WTC11 (cell line): ENCODE results near the gene ELK1. TPM values are rescaled to one million over a fixed set of nuclear protein-coding genes. Genes with fewer than 3 reads are reported as not detected.

Experiments
- ATAC-seq: fragments of 200-7000 bp; cut with Tn5 transposase; 2 replicates; pipeline ENCODE4 v1.10.0; 2021; ENCODE audit warnings: mild to moderate bottlenecking, moderate library complexity
- CTCF ChIA-PET: fragments of 300-600 bp; sonication (Branson Sonifier 250); formaldehyde crosslinking; loops from one replicate; lab custom pipeline; 2021; ENCODE audit warnings: antibody characterized with exemption; lab: Charles Lee
- POLR2A ChIA-PET: fragments of 350-600 bp; sonication (Branson Sonifier 250); formaldehyde crosslinking; loops from one replicate; lab custom pipeline; 2021; ENCODE audit warnings: antibody characterized with exemption; lab: Charles Lee
- DNase-seq: peaks from one replicate; pipeline ENCODE4 v3.0.0; 2021; ENCODE audit warnings: low spot score
- H3K27ac Mint-ChIP-seq: 2 replicates; pipeline ENCODE4 v1.8.0; 2021; ENCODE audit warnings: mixed read lengths
- H3K27me3 Mint-ChIP-seq: 2 replicates; pipeline ENCODE4 v1.8.0; 2021; ENCODE audit warnings: low read depth, mild to moderate bottlenecking, moderate library complexity, mixed read lengths
- H3K36me3 Mint-ChIP-seq: 2 replicates; pipeline ENCODE4 v1.8.0; 2021; ENCODE audit warnings: mixed read lengths
- H3K4me1 Mint-ChIP-seq: 2 replicates; pipeline ENCODE4 v1.8.0; 2022; ENCODE audit warnings: mixed read lengths
- H3K4me3 Mint-ChIP-seq: 2 replicates; pipeline ENCODE4 v1.8.0; 2021; ENCODE audit warnings: mild to moderate bottlenecking, moderate library complexity, mixed read lengths
- H3K9me3 Mint-ChIP-seq: 2 replicates; pipeline ENCODE4 v1.8.0; 2021; ENCODE audit warnings: mixed read lengths
- CBFB ChIP-seq: sonication (generic); formaldehyde crosslinking; IDR thresholded peaks from 2 replicates; pipeline ENCODE4 v1.8.1; 2022; ENCODE audit warnings: mild to moderate bottlenecking, low read depth, missing genetic modification reagents
- CREB1 ChIP-seq: sonication (generic); formaldehyde crosslinking; IDR thresholded peaks from 2 replicates; pipeline ENCODE4 v1.8.0; 2023; ENCODE audit warnings: mild to moderate bottlenecking, missing genetic modification reagents
- CREM ChIP-seq: sonication (generic); formaldehyde crosslinking; IDR thresholded peaks from 2 replicates; pipeline ENCODE4 v1.8.1; 2022; ENCODE audit warnings: mild to moderate bottlenecking, missing genetic modification reagents, moderate library complexity
- GRHL2 ChIP-seq: fragments of 250-450 bp; sonication (Bioruptor Pico); IDR thresholded peaks from 2 replicates; pipeline ENCODE4 v1.8.0; 2022; ENCODE audit warnings: mild to moderate bottlenecking, moderate library complexity; ENCODE audit not compliant: insufficient replicate concordance, severe bottlenecking
- MXD4 ChIP-seq: fragments of 250-450 bp; sonication (Bioruptor Pico); IDR thresholded peaks from 2 replicates; pipeline ENCODE4 v1.8.0; 2021; ENCODE audit warnings: mild to moderate bottlenecking, moderate library complexity, borderline replicate concordance
- MYBL2 ChIP-seq: sonication (generic); formaldehyde crosslinking; IDR thresholded peaks from 2 replicates; pipeline ENCODE4 v1.8.1; 2023; ENCODE audit warnings: mild to moderate bottlenecking, moderate library complexity, missing genetic modification reagents
- NFATC4 ChIP-seq: fragments of 250-450 bp; sonication (Bioruptor Pico); IDR thresholded peaks from 2 replicates; pipeline ENCODE4 v1.9.0; 2021; ENCODE audit warnings: mild to moderate bottlenecking
- RELA ChIP-seq: sonication (generic); formaldehyde crosslinking; IDR thresholded peaks from 2 replicates; pipeline ENCODE4 v1.8.1; 2022; ENCODE audit warnings: missing genetic modification reagents, mild to moderate bottlenecking, borderline replicate concordance
- TP53 ChIP-seq: sonication (generic); formaldehyde crosslinking; IDR thresholded peaks from 2 replicates; pipeline ENCODE4 v1.8.1; 2023; ENCODE audit warnings: mild to moderate bottlenecking, missing genetic modification reagents
- ZNF121 ChIP-seq: sonication (generic); formaldehyde crosslinking; IDR thresholded peaks from 2 replicates; pipeline ENCODE4 v1.8.0; 2023; ENCODE audit warnings: missing genetic modification reagents
- ZNF138 ChIP-seq: sonication (generic); formaldehyde crosslinking; conservative IDR thresholded peaks from 2 replicates; pipeline ENCODE4 v1.8.1; 2022; ENCODE audit warnings: mild to moderate bottlenecking, moderate library complexity, missing genetic modification reagents
- ZNF219 ChIP-seq: sonication (generic); formaldehyde crosslinking; IDR thresholded peaks from 2 replicates; pipeline ENCODE4 v1.8.0; 2023; ENCODE audit warnings: missing genetic modification reagents, mild to moderate bottlenecking, borderline replicate concordance
- total RNA-seq: library from RNA; stranded (reverse); gene quantifications from 3 replicates; pipeline ENCODE4 v1.2.3, GENCODE V29; 2021
- TF ChIP-seq, protein P1 (sequence below): sonication (generic); formaldehyde crosslinking; conservative IDR thresholded peaks from 2 replicates; pipeline ENCODE4 v1.8.1; 2022; ENCODE audit warnings: mild to moderate bottlenecking, missing genetic modification reagents
- TF ChIP-seq, protein P2 (sequence below): sonication (generic); formaldehyde crosslinking; IDR thresholded peaks from 2 replicates; pipeline ENCODE4 v1.8.0; 2022; ENCODE audit warnings: mild to moderate bottlenecking, missing genetic modification reagents
- TF ChIP-seq, protein P3 (sequence below): sonication (generic); formaldehyde crosslinking; IDR thresholded peaks from 2 replicates; pipeline ENCODE4 v1.8.0; 2023; ENCODE audit warnings: missing genetic modification reagents
- TF ChIP-seq, protein P4 (sequence below): fragments of 250-450 bp; sonication (Bioruptor Pico); IDR thresholded peaks from 2 replicates; pipeline ENCODE4 v1.9.0; 2021; ENCODE audit warnings: moderate library complexity, mild to moderate bottlenecking, inconsistent platforms, borderline replicate concordance
- TF ChIP-seq, protein P5 (sequence below): sonication (generic); formaldehyde crosslinking; IDR thresholded peaks from 2 replicates; pipeline ENCODE4 v1.8.1; 2022; ENCODE audit warnings: mild to moderate bottlenecking, missing genetic modification reagents, moderate library complexity, borderline replicate concordance
- TF ChIP-seq, protein P6 (sequence below): sonication (generic); formaldehyde crosslinking; conservative IDR thresholded peaks from 2 replicates; pipeline ENCODE4 v1.8.1; 2023; ENCODE audit warnings: mild to moderate bottlenecking, low read depth, missing genetic modification reagents, moderate library complexity

The ELK1 gene
- total RNA-seq, 1 experiment from 2014 or later: 35.8 TPM

DNA sequence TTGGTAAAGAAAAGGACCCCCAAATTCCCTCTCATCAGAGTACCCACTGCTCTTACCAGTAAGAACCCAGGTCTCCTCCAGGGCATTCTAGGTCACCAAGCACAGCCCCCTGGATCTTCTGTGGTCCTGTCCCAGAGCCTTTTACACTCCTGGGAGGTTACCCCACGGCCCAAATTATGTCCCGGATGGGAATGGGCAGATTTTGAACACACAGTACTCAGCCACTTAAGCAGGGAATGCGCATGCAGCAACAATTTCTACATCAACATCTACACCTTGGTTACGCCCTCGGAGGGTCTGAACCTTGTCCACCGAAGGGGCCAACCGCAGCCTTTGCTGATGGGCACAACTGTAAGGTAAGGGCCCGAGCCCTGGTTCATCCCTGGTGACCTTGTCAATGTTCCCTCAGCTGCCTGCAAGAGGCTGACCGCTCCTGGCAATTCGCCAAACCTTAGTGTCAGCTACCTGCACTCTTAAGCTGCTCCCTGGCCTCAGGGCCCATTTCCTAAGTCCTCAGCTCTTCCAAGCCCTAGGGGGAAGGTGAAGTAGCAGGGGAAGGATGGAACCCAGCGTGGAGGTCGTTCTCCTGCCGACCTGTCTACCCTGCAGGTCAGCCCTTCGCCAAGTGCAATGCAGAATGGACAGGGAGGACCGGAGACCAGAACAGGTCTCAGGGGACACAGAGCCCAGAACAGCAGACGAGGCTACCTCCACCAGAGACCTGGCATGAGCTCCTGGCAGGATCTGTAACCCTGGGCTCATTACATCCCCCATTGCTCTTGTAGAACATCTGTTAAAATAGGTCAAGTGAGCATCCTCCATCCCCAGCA, 62.2 kb downstream of the ELK1 start (continued):
- TF ChIP-seq, protein P1, sequence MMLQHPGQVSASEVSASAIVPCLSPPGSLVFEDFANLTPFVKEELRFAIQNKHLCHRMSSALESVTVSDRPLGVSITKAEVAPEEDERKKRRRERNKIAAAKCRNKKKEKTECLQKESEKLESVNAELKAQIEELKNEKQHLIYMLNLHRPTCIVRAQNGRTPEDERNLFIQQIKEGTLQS (CRISPR knock-in tag): no peak
- TF ChIP-seq, protein P2, sequence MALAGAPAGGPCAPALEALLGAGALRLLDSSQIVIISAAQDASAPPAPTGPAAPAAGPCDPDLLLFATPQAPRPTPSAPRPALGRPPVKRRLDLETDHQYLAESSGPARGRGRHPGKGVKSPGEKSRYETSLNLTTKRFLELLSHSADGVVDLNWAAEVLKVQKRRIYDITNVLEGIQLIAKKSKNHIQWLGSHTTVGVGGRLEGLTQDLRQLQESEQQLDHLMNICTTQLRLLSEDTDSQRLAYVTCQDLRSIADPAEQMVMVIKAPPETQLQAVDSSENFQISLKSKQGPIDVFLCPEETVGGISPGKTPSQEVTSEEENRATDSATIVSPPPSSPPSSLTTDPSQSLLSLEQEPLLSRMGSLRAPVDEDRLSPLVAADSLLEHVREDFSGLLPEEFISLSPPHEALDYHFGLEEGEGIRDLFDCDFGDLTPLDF (CRISPR knock-in tag): no peak
- no peak for TF ChIP-seq CBFB

DNA sequence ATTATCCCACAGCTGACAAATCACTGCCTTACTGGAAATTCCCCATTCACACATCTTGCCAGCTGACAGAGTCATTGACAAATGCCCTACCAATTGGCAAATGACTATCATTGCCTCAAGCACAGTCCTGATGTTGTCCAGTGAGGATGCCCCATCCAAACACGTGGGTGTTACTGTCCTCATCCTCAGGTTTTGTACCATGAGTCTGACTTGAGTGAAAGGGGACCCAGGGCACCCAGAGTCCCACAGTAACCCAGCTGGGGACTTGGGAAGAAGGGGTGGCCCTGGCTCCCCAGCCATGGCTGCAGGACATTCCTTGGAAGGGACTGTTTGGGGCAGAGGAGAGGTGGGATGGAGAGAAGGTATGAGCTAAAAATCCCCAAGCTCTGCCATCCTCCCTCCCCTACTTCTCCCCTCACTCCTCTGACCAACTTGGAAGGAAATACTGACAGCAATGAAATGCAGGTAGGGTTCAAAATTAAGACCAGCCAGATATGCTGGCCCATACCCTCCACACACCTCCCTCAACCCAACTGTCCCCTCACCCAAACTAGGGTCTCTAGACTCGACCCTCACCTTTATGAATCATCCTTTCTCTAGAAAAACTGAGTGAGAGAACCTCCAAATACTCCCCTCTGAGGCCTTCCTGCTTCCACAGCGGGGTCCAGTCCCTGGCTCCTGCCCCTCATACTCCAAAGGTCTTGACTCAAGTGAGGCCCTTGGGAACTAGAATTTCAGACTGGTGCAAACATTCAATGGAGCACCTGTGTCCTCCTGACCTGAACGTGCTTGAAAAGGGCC, 63.1 kb downstream of the ELK1 start:
- no peaks in the 10 kb centered on the region; the same call in 1 of the 2 replicates for H3K27me3 Mint-ChIP-seq
- no peak overlapping the region for H3K4me3 Mint-ChIP-seq
- POLR2A ChIA-PET: interaction anchor here (0.6 kb wide), 1 partner anchor 20 kb away, joined by 4 read pairs; no protein-coding TSS in a partner anchor
- DNase-seq (no peak), ATAC-seq (no peak)
- H3K27ac Mint-ChIP-seq: no peak overlapping the region
- no peak for TF ChIP-seq CREB1 (CRISPR knock-in tag)
- TF ChIP-seq TP53 (CRISPR knock-in tag): no peak
- no peak for TF ChIP-seq GRHL2 (CRISPR knock-in tag)
- TF ChIP-seq RELA: no peak
- no peak for TF ChIP-seq MXD4
- TF ChIP-seq, protein P3, sequence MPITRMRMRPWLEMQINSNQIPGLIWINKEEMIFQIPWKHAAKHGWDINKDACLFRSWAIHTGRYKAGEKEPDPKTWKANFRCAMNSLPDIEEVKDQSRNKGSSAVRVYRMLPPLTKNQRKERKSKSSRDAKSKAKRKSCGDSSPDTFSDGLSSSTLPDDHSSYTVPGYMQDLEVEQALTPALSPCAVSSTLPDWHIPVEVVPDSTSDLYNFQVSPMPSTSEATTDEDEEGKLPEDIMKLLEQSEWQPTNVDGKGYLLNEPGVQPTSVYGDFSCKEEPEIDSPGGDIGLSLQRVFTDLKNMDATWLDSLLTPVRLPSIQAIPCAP (CRISPR knock-in tag): no peak
- TF ChIP-seq MYBL2 (CRISPR knock-in tag): no peak
- TF ChIP-seq ZNF138 (CRISPR knock-in tag): no peak
- no peak for TF ChIP-seq NFATC4
- TF ChIP-seq, protein P4, sequence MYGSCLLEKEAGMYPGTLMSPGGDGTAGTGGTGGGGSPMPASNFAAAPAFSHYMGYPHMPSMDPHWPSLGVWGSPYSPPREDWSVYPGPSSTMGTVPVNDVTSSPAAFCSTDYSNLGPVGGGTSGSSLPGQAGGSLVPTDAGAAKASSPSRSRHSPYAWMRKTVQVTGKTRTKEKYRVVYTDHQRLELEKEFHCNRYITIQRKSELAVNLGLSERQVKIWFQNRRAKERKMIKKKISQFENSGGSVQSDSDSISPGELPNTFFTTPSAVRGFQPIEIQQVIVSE (CRISPR knock-in tag): no peak
- TF ChIP-seq CREM (CRISPR knock-in tag): no peak
- TF ChIP-seq ZNF121 (CRISPR knock-in tag): no peak
- TF ChIP-seq ZNF219: no peak
- TF ChIP-seq, protein P5, sequence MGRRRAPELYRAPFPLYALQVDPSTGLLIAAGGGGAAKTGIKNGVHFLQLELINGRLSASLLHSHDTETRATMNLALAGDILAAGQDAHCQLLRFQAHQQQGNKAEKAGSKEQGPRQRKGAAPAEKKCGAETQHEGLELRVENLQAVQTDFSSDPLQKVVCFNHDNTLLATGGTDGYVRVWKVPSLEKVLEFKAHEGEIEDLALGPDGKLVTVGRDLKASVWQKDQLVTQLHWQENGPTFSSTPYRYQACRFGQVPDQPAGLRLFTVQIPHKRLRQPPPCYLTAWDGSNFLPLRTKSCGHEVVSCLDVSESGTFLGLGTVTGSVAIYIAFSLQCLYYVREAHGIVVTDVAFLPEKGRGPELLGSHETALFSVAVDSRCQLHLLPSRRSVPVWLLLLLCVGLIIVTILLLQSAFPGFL: no peak
- CTCF ChIA-PET: no interaction called here
- H3K4me1 Mint-ChIP-seq: peaks cover 21% of the 10 kb centered on the region
- H3K9me3 Mint-ChIP-seq: no peaks in the 10 kb centered on the region
- H3K36me3 Mint-ChIP-seq: no peaks in the 10 kb centered on the region

DNA sequence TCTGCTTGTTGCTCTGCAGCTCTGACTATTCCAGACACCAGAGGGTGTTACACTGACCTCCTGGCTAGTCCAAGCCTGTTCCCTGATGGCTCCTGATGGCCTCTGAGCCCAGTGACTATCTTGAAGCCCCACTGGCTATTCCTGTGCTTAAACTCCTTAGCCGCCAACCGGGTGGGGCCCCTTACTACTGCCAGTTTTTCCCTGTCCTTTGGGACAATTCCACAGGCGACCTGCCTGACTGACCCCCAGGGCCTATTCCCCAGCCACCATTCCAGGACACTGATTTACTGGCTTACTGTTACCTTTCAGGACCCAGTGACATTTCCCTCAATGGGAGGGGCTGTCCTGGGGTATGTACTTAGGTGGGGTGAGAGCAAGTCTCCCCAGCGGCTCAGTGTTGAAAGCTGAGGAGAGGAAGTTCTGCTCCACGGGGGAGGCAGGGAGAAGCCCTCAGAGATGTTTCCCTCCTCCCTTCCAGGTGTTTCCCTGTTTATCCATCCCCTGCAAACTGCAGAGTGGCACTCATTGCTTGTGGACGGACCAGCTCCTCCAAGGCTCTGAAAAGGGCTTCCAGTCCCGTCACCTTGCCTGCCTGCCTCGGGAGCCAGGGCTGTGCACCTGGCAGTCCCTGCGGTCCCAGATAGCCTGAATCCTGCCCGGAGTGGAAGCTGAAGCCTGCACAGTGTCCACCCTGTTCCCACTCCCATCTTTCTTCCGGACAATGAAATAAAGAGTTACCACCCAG, 64.1 kb downstream of the ELK1 start:
- no peak for DNase-seq
- Mint-ChIP-seq H3K36me3 (no peaks in the 10 kb centered on the region), H3K4me1 (peaks cover 26% of the 10 kb centered on the region), H3K27ac (no peak overlapping the region; the same call in 1 of the 2 replicates), H3K9me3 (no peaks in the 10 kb centered on the region), H3K4me3 (no peak overlapping the region), H3K27me3 (no peaks in the 10 kb centered on the region; the same call in 1 of the 2 replicates)
- ChIA-PET POLR2A (no interaction called here), CTCF (interaction anchor here (0.8 to 1.5 kb wide), 4 partner anchors 10 to 63 kb away, joined by 3 to 4 read pairs (median 3); no protein-coding TSS in a partner anchor)
- TF ChIP-seq, protein P6, sequence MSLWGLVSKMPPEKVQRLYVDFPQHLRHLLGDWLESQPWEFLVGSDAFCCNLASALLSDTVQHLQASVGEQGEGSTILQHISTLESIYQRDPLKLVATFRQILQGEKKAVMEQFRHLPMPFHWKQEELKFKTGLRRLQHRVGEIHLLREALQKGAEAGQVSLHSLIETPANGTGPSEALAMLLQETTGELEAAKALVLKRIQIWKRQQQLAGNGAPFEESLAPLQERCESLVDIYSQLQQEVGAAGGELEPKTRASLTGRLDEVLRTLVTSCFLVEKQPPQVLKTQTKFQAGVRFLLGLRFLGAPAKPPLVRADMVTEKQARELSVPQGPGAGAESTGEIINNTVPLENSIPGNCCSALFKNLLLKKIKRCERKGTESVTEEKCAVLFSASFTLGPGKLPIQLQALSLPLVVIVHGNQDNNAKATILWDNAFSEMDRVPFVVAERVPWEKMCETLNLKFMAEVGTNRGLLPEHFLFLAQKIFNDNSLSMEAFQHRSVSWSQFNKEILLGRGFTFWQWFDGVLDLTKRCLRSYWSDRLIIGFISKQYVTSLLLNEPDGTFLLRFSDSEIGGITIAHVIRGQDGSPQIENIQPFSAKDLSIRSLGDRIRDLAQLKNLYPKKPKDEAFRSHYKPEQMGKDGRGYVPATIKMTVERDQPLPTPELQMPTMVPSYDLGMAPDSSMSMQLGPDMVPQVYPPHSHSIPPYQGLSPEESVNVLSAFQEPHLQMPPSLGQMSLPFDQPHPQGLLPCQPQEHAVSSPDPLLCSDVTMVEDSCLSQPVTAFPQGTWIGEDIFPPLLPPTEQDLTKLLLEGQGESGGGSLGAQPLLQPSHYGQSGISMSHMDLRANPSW (CRISPR knock-in tag): no peak
- no peak for ATAC-seq
